Fibroblast of the aortic adventitia (primary cell): Measurements from ENCODE around the gene PAX1. TPM values are rescaled to one million over a fixed set of nuclear protein-coding genes. Genes with fewer than 3 reads are reported as not detected.

Experiments used
- DNase-seq: peaks from one replicate; pipeline ENCODE4 v3.0.0-alpha.2; 2010; ENCODE audit warnings: low read depth
- H3K4me3 ChIP-seq: 2 replicates; pipeline ENCODE4 v1.5.1; 2011; ENCODE audit warnings: low read depth, mild to moderate bottlenecking, control low read depth, low read length, moderate library complexity
- CTCF ChIP-seq: IDR thresholded peaks from 2 replicates; pipeline ENCODE4 v1.5.1; 2011; ENCODE audit warnings: mild to moderate bottlenecking, low read length, control low read depth, inconsistent platforms; ENCODE audit not compliant: insufficient read depth
- total RNA-seq: library from RNA; depleted of rRNA; stranded (reverse); fragments of >200 nt; gene quantifications from 2 replicates; pipeline ENCODE4 v1.2.3, GENCODE V29; 2012; ENCODE audit warnings: low replicate concordance

The PAX1 gene
- total RNA-seq, 1 donor = not detected

- no peak for TF ChIP-seq CTCF
- no peak overlapping the region for H3K4me3 ChIP-seq
- no peak for DNase-seq
These were observed 34.5 kb upstream of the PAX1 start for GRCh38 chr20:21670981-21671380.

GRCh38 chr20:21677261-21677660 lies 28.2 kb upstream of the PAX1 start:
- TF ChIP-seq CTCF = no peak
- DNase-seq = no peak

GRCh38 chr20:21677781-21678180 lies 27.7 kb upstream of the PAX1 start:
- no peak for DNase-seq
- TF ChIP-seq CTCF = no peak
- no peak overlapping the region for H3K4me3 ChIP-seq

More at GRCh38 chr20:21677261-21677660, 28.2 kb upstream of the PAX1 start:
- H3K4me3 ChIP-seq = no peak overlapping the region

- DNase-seq = no peak
- no peak for TF ChIP-seq CTCF
- H3K4me3 ChIP-seq = no peak overlapping the region
These were observed 24.1 kb upstream of the PAX1 start for GRCh38 chr20:21681234-21681921.

GRCh38 chr20:21681922-21682318 lies 23.5 kb upstream of the PAX1 start:
- TF ChIP-seq CTCF = no peak
- H3K4me3 ChIP-seq = no peak overlapping the region
- DNase-seq = no peak

GRCh38 chr20:21682521-21682954 lies 22.9 kb upstream of the PAX1 start:
- H3K4me3 ChIP-seq = no peak overlapping the region
- no peak for TF ChIP-seq CTCF
- DNase-seq = no peak

- no peak overlapping the region for H3K4me3 ChIP-seq
- no peak for DNase-seq
- no peak for TF ChIP-seq CTCF
These were observed 20.8 kb upstream of the PAX1 start for GRCh38 chr20:21684671-21685070.
